ENCODE measurements around the gene SNCG. TPM values are rescaled to one million over a fixed set of nuclear protein-coding genes. Genes with fewer than 3 reads are reported as not detected.
A peak's percentile ranks its signal among the peaks of the same experiment; 100 is the strongest.
"Not testable (repeated sequence)": the region's sequence is repeated elsewhere in the genome, so short reads cannot be mapped to it uniquely, and the experiment has no call there.

Gene SNCG
- total RNA-seq, 1 donor from 2014 or later: 46.2 TPM

DNA sequence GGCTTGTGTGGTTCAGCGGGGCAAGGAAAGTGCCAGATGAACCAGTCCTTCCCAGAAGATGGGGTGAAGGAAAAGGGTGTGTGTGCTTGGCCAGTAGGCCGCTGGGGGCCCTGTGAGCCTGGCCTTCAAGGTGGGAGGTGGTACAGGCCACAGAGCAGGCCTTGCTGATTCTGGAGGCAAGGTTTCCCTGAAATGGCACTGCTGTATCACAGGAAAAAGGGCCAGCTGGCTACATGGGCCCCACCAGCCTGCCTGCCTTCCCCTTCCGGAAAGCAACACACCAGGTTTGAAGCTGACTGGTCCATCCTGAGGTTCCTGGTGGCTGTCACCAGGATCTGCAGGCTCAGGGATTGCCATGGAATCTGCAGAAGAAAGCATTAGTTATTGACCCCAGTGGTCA lies 13.5 kb upstream of the SNCG start:
- no peak for DNase-seq (ENCODE audit: low read depth in 2 of 2)

DNA sequence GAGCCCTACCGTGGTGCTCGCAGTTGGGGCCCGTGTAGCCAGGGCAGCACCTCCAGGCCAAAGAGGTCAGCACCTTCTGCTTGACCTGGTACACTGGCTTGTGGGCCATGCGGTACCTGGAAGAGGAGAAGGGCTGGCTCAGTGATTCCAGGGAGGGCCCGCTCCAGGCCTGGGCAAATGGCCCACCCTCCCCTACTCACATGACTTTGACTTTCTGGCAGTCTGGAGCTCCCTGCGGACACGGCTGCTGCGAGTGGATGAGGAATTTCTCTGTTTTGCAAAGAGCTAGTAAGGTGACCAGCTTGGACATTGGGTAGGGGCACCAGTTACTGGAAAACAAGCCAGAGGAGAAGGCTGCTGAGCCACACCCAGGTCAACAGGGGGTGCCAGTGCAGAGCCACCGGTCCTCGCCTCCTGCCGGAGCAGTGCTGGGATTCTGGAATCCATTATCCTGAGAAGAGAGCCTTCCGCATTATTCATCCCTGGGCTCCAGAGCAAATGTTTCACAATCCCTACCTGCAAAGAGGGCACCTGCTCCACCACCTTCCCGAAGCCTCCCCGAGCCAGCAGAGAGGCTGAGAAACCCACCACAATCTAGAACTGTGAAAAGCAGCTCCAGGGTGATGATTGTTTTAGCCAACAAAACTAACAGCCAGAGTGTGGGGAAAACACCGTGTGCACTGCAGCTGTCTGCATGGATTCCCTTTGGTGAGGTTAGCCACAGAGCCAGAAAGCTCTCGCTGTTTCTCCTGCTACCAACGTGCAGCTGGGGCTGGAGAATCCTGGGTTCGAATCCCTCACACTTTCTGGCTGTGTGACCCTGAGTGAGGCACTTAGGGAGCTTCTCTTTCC lies 12.8 kb upstream of the SNCG start:
- DNase-seq (ENCODE audit: low read depth in 2 of 2): peak; percentile 37 to 41

DNA sequence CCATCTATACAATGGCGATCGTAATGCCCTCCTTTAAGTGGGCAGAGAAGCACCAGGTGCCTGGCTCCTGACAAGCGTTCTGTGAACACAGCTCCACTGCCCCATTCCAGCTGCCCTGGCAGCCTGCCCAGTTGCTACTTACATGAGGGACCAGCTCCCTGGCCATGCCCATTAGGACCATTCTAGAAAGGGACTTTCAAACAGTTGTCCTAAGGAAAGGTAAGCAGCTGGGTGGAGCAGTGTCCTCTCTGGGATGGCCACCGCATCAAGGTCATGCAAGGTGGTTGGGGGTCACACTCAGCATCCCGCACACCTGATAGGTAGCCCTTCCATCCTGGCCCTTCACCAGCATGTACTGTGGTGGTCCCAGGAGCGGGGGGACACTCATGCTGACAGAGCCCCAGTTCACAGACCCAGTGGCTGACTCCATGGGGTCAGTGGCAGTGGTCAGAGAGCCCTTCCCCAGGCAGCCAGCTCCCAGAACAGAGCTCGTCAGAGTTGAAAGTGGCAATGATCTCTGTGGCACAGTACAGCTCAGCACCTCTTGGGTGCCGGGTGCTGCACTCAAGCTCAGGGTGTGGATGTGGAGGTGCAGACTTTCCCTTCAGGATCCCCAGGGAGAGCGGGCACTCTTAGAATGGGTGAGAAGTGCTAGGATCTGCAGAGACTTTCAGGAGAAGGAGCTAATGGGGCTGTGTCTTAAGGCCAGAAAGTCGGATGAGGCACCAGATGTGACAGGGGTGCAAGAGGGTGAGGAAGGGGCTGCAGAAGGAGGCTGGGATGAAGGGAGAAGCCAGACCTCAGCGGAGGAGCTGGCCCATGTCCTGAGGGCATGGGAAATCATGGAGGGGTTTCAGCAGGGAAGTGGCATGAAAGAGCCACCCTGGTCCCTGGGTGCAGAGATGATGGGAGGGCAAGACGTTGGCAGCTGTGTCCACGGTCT lies 11.9 kb upstream of the SNCG start:
- peak in 1 of 2 donors; percentile 40 for DNase-seq (ENCODE audit: low read depth in 2 of 2)

DNA sequence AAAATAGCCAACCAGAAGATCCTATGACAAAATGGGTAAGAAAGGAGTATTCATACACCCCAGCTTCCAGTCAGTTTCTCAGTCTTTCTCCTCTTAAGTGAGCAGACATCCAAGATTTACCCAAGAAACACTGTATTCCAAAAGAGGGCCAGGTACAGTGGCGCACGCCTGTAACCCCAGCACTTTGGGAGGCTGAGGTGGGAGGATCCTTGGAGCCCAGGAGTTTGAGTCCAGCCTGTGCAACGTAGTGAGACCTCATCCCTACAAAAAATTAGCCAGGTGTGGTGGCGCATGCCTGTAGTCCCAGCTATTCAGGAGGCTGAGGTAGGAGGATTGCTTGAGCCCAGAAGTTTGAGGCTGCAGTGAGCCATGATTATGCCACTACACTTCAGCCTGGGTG lies 10.6 kb upstream of the SNCG start:
- DNase-seq (ENCODE audit: low read depth in 2 of 2): not testable (repeated sequence)

DNA sequence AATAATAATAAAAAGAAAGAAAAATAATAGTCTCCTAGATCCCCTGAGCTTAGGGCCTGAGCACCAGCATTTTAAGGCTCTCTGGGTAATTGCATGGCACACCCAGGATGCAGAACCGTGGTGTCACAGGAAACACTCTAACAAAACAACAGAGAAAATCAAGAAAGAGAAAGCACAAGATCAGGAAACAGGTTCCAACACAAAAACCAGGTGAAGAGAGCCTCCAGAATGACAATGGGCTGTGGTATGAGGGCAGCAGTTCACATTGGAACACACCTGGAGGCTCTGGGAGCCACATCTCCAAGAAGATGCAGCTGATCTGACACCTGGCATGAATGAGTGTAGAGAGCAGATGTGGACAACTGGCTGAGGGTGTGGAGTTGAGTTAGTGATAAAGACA lies 8.1 kb upstream of the SNCG start:
- DNase-seq (ENCODE audit: low read depth in 2 of 2): no peak

DNA sequence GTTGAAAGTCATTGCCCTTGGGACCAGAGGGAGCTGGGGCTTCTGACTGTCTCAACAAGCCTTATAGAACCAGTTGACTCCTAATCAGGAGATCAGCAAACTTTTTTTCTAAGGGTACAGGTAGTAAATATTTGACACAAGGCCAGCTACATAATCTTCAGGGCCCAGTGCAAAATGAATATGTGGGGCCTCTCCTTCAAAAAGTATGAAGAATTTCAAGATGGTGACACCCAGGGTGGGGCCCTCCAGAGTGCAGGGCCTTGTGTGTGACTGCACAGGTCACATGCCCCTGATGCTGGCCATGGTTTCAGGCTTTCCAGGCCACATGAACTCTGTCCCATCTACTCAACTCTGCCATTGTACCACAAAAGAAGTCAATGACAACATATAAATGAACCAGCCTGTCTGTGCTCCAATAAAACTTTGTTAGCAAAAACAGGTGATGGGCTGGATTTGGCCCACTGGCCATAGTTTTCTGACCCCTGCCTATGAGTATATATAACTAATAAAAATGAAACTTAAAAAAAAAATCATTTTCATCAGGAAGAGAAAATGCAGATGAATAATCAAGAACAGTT lies 7.1 kb upstream of the SNCG start:
- DNase-seq (ENCODE audit: low read depth in 2 of 2): no peak

DNA sequence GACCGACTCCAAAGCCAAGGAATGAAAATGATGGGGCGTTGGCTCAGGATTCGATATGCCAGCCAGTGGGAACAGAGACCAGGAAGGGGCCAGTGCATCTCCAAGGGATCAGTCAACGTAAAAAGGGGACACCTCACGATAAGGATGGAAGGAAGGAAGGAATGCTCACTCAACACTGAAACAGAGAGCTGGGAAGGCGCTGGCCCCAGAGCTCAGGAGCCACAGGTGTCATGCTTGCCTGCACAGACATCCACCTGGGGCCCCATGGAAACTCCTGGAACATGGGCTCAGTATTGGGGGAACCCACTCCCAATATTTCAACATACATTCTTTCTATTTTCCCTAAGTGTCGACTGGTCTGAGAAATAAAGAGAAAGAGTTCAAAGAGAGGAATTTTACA lies 6.3 kb upstream of the SNCG start:
- no peak for DNase-seq (ENCODE audit: low read depth in 2 of 2)

DNA sequence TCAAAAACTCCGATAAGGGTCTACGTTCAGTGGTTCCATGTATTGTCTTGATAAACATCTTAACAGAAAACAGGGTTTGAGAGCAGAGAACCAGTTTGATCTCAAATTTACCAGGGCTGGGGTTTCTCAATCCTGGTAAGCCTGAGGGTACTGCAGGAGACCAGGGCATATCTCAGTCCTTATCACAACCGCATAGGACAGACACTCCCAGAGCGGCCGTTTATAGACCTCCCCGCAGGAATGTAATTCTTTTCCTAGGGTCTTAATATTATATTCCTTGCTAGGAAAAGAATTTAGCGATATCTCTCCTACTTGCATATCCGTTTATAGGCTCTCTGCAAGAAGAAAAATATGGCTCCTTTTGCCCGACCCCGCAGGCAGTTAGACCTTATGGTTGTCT lies 5.7 kb upstream of the SNCG start:
- not testable (repeated sequence) for DNase-seq (ENCODE audit: low read depth in 2 of 2)

DNA sequence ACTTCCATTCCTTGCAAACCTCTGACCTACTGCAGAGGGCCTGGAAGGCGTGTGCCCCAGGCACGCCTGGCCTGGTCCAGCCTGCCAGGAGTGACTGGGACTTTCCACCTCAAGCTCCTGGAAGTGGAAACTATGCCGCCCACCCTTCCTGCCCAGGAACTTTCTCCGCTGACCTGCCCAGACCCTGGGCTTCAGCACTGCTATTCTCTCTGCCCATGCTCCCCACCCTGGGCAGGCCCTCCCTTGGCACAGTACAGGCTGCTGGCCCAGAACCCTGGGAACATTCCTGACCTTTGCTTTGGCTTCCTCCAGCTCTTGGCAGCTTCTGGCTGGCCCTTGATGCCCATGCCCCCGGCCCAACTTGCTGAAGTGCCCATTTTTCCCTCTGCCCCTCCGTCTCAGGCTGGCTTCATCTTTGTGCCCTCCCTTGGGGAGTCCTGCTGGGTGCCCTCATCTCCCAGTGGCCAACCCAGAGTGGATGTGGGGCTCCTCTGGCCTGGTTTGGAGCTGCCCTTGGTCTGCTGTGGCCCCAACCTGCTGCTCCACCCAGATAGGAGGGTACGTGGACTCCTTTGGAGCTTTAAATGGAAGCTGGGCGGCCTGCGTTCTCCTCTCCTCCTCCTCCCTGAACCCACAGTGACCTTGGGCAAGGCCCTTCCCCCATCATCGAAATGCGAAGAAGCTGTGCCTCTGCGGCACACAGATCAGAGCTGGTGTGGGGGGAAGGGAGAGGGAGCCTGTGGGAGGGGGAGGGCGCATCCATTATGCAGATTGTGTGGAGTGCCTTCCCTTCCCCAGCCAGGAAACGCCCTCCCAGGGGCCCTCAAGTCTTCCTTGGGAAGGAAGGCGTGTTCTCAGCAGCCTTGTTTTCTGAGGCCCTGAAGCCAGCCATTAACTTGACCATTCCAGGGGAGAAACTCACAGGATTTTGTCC lies 4.4 kb upstream of the SNCG start:
- DNase-seq (ENCODE audit: low read depth in 2 of 2): peak; percentile 82 to 84

DNA sequence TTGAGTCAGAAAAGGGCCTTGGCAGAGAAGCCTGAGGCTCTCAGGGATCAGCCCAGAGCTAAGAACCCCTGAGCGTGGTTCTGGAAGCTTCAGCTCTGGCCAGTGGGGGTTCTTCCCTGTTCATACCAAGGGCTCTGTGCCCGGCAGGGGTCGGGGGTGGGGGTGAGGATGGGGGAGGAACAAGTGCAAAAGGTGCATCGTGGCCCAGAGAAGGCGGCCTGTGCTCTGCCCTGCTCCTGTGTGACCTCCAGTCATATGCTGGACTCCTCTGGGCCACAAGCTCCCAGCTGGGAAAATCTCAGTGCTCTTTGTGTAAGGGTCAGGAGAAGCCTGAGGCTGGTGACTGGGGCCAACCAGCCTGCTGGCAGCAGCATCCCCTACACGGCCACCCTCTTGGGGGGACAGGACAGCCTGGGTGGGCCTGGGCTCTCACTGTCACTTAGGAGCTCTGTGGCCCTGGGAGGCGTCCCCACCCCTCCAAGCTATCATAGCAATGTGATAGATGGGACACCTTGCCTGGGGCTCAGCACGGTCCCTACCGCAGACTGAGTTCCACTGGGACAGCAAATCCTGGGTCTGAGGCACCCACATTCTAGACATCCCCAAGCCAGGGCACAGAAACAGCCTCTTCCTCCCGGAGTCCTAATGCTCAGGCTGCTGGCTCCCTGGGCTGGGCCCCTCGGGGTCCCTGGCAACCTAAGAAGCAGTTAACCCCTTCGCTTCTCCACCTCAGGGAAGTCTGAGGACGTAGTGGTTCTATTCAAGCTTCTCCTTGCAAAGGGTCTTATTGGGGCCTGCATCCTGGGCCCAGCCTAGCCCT lies 3.5 kb upstream of the SNCG start:
- DNase-seq (ENCODE audit: low read depth in 2 of 2): peak in 1 of 2 donors; percentile 17

DNA sequence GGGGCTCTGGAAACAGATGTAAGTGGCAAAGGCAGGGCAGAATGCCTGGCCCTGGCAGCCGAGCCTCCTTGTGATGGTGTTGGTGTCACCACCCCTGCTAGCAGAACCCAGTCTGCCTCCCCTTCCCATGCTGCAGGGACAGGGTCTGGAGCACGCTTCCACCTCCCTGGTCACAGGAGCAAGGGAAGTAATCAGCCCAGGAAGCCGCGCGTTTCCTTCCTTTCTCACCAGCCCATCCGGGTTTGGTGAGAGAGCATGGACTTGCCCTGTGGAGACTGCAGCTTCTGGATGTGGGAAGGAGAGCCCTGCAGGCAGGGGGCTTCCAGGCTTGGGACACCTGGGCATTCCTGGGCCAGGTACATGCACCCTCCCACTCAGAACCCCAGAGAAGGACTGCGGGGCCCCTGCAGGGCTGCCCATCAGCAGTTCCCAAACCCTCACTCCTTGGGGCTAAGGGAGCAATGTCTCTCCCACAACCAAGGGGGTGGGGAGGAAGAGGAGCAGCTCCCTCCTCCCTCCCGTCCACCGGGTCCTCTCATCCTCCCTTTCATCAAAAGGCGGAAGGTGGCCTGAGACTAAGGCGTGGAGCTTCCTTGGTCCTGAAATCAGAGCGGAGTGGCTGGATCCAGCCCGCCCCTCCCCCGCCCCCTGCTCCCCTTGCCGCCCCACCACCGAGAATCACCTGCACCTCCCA lies 2.8 kb upstream of the SNCG start:
- DNase-seq (ENCODE audit: low read depth in 2 of 2): peak; percentile 48 to 58

DNA sequence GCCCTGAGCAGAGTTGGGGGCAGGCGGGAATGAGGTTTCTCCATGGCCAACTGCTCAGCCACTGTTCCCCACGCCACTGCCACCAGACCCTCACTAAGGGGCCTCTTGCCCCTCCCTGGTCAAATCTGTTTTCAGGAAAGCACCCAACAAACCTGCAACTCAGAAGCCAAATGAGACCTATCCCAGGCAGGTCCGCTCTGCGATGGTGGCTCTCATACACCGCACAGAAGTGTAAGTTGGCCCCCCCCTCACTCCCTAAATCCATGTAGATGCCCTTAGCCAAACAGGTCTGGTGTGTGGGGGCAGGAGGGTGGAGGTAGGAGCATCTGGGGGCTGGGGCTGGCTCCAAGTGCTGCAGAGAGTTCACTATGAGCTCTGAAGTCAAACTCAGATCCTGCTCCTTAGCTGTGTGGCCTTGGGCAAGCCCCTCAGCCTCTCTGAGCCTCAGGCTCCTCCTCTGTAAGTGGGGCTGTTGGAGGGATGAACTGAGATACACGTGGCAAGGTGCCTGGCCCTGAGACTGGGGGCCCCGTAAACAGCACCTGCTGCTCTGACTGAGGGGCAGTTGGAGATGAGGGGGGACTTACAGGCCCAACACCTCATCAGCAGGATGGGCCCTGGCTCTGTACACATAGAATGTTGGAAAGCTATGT lies 2.1 kb upstream of the SNCG start:
- DNase-seq (ENCODE audit: low read depth in 2 of 2): peak in 1 of 2 donors; percentile 28

DNA sequence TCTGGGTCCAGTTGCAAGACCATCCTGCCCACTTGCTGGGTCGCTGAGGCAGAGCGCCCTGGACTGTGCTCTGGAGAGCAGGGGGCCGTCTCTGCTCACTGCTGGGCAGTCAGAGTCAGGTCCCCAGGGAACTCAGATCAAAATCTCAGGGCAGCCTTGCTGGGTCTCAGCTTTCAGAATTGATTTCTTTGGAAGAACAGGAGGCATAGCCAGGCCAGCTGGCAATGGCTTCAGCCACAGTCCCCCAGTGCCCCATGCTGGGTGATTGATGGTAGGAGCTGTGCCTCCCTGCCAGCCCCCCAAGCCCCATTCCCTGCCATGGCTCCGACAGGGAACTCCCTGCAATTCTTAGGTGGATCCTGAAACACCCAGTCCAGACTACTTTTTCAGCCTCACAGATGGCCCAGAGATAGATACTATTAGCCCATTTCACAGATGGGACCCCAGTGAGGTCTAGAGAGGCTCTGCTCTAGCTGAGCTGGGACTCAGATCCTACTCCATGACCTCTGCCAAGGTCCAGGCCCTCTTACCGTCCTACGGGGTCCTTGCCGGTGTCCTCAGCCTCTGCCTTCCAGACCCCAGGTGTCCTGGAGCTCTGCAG lies 1.5 kb upstream of the SNCG start:
- peak in 1 of 2 donors; percentile 35 for DNase-seq (ENCODE audit: low read depth in 2 of 2)

DNA sequence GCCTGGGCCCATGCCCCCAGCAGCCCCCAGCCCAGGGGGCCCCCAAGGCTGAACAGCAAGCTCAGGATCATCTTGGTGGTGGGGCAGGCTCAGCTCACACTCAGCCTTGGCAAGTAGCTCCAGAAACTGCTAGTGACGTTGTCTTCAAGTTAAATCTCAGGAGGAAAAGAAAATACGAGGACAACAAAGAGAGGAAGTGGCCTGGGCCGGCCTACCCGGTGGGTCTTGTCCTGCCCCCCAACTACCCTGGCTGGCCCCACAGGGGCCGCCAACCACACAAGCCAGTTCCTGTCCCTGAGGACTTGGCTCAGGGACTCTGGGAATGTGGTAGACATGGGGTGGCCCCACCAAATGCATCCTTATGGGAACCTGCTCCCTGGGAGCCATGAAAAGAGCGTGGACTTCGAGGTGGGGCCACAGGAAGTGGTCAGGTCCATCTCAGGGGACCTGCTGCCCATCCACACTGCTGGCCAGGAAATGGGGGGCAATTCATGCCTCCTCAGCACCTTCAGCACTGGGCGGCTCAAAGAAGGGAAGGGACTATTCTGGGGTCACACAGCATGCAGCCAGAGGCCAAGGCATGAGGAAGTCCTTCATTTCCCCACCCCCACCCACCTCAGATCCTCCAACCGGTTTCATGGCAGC lies 806 bp upstream of the SNCG start, which contains the start of gene MMRN2:
TSS of gene MMRN2 (minus strand) at position 145 of the 645 bp plus-strand sequence. CDS start at position 71, 74 bp downstream.
- DNase-seq (ENCODE audit: low read depth in 2 of 2): peak; percentile 34 to 78

DNA sequence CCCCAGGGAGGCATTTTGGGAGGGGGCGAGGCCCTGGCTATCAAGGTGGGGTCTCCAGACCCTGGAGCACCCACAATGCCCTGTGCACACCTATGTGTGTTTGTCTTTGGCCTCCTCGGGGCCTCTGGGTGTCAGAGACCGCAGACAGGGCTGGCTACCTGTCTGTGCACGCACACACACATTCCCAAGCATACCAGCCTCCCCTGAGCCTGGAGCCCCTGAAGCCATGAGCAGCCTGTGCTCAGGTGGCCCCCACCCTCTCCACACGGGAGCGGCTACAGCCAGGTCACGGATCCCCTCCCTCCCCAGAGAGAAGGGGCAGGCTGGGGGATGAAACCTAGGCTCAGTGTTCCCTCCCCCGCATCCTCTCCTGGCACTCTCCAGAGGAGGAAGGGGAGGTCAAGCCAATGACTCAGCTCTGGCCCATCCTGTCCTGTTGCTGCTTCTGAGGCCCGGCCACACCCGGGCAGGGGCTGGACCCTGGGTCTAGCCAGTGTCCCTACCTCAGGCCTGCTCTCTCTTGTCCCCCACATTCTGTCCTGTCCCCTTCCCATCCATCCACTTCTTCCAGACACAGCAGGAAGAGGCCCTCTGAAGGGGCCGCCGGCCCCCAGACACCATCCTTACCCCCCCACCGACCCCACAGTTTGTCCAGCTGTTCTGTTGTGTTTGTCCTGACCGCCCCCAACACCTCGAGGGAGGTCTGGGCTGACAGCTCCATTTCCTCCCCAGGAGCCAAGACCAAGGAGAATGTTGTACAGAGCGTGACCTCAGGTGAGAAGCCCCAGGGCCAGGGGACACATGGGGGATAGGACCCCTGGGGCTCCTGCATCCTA lies 720 bp downstream of the SNCG start:
- DNase-seq (ENCODE audit: low read depth in 2 of 2): peak; percentile 83 to 87

DNA sequence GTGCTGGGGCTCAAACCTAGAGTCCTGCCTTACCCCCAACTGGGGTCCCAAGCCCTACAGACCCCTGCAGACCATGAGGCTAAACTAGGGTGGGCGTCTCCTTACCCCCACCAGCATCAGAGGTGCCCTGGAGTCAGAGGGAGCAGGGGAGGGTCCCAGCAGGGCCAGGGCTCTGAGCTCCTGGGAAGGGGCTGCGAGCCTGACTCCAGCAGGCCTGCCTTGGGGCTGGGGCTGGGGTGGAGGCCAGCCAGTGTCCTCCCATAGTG lies 1.3 kb downstream of the SNCG start:
- no peak for DNase-seq (ENCODE audit: low read depth in 2 of 2)

Data from lung microvascular endothelial cell (primary cell).